Stimulated activated CD8-positive, alpha-beta memory T cell treated with anti-CD3 and anti-CD28 coated beads, Interleukin-12 subunit alpha, Interleukin-12 subunit beta, amount 100 ng/mL, for 4 hours (primary cell): ENCODE measurements around the gene RTF1.

Experiments used
- DNase-seq: peaks from one replicate; pipeline ENCODE4 v3.0.0-alpha.2; 2020; ENCODE audit warnings: low read depth

Gene RTF1

DNA sequence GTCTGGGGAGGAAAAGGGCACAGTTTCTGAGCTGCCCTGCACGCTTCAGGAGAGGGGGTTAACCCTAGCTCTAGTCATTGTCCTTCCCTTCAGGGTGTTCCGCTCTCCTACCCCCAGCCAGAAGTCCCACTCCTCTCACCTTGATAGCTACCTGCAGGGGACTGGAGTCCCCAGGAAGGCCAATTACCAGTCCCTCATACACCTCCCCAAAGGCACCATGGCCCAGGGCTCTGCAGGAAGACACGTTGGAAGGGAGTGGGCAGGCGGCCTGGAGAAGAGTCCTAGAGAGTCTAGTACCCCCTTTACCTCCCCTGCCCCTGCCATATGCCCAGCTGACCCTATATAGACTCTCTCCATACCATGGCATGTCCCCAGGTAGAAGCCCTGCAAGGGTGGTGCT lies 88.9 kb downstream of the RTF1 start:
- DNase-seq = no peak

GRCh38 chr15:41506796-41507341 lies 90.0 kb downstream of the RTF1 start:
- DNase-seq = no peak

DNA sequence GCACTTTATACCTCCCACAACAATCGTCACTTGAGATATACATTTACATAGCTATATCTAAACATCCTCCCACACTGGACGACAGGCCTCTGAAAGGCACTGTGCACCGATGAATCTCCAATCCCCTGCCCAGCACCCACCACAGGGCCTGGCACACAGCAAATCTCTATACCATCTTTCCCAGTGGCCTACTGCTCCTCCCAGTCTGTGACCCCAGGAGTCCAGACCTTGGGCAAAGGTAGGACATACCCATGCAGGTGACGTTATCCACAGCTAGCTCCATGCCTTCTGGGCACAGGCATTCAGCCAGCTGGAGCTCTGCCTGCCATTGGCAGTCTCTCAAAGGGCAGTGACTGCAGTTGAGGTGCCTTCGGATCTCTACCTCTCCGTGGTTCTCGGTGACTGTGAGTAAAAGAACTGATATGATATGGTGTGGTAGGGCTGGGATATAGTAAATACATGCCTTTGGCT lies 91.0 kb downstream of the RTF1 start:
- DNase-seq = no peak

GRCh38 chr15:41510728-41511127 lies 93.8 kb downstream of the RTF1 start:
- no peak for DNase-seq

GRCh38 chr15:41511331-41511898 lies 94.5 kb downstream of the RTF1 start:
- no peak for DNase-seq

DNA sequence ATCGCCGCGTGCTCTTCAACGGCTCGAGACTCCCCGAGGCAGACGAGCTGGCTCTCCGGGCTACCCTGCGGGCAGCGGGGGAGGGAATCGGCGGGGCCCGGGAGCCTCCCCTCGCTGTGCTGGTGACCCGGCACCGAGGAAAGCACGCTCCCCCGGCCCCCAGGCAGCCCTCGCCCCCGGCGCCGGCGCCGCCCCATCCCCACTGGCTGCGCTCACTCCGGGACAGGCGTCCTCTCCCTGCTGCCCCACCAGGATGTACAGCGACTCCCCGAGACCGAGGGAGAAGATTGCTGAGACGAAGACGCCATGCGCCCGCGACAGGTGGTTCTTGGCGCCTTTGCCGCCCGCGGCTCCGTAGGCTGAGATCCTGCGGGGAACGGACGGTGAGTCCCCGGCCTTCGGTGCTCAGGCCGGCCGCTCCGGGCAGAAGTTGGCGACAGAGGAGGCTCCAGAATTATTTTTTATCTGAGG lies 95.0 kb downstream of the RTF1 start:
- DNase-seq = no peak

- DNase-seq = no peak
Measured at GRCh38 chr15:41512512-41512939, 95.6 kb downstream of the RTF1 start.

DNA sequence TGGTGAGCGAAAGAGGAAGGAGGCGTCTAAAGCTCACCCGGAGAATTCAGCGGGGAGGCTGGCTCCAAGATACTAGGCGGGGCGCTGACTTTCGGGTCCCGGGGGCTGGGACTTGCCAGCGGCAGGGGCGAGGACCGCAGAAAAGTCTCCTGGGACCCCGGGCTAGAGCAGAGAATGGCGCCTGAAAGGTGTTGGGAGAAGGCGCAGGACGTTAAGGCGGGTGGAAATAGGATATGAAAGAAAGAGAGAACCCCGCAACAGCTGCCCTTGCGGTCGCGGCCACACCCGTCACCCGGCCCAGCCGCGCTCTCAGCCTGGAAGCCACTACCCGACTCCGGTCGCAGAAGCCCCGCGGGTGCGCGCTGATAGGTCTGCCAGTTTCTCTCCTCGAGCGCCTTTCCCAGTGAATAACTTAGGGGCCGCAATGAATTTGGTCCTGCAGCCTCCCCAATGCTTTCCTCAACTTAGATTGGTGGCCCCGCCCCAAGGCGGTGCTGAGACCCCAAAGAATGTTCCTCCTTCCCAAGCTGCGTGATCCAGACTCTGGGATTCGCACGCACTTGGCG lies 96.1 kb downstream of the RTF1 start:
- no peak for DNase-seq

GRCh38 chr15:41513506-41514227 lies 96.8 kb downstream of the RTF1 start, which contains the start of gene LTK:
Gene LTK, minus strand, starts transcription at chr15:41513827. Its CDS starts 118 bp downstream, at chr15:41513709.
- DNase-seq = no peak

- DNase-seq = no peak
Measured at GRCh38 chr15:41517895-41518449, 101.1 kb downstream of the RTF1 start.

DNA sequence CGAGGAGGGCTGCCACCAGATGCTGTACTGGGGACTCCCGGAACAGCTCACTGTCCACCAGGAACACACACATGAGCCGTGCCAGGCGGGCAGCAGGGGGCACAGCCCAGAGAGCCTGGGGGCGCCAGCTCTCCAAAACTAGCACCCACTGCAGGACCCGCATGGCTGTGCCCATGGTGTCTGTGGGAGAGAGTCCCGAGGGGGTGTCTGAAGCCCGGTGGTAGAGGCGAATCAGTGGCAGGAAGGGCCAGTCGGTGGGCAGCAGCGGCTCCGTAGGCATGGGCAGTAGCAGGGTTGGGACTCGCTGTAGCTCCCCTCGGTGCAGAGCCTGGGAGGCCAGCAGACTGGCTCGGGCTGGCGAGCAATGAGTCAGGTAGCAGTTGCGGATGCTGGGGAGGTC lies 103.7 kb downstream of the RTF1 start:
- no peak for DNase-seq

GRCh38 chr15:41521614-41522013 lies 104.7 kb downstream of the RTF1 start:
- no peak for DNase-seq

DNA sequence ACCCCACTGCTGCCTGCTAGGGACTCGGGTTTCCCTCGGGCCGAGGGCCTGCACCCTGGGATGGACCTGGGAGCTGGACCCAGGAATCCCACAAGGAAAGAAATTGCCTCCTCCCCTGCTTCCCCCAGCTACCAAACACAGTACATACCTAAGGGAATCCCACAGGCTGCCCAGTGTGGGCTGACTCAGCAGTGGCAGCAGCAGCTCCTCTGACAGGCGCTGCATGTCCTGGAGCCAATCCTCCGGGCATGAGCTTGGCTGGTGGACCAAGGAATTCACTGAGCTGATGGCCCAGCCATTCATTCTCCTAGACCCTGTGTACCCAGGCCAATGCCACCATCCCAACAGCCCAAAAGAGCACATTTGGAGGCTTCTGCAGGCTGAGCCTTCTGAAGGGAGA lies 106.2 kb downstream of the RTF1 start:
- DNase-seq = no peak

GRCh38 chr15:41530363-41530956 lies 113.6 kb downstream of the RTF1 start:
- DNase-seq = no peak
